SIG-M5 (cell line): ENCODE measurements around the gene TRIM2.

Source experiments
- DNase-seq: peaks from one replicate; lab custom pipeline; 2025; lab: John Stamatoyannopoulos, UW

The TRIM2 gene

DNA sequence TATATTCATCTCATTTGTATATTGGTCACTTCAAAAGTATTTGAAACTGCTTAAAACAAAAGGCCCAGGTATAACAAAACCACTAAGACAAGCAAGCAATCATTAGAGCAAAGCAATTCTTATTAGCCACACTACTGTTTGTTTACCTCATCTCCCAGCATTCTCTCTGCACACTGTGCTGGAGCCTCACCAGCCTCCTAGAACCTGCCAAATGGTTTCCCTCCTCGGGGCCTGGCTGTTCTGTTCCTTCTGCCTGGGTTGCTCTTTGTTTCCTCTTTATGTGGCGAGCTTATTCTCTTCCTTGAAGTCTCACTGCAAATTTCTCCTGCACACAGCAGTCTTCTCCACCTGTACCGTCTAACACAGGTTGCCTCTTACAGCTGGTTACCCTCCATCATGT lies 72.7 kb downstream of the TRIM2 start:
- no peak for DNase-seq

DNA sequence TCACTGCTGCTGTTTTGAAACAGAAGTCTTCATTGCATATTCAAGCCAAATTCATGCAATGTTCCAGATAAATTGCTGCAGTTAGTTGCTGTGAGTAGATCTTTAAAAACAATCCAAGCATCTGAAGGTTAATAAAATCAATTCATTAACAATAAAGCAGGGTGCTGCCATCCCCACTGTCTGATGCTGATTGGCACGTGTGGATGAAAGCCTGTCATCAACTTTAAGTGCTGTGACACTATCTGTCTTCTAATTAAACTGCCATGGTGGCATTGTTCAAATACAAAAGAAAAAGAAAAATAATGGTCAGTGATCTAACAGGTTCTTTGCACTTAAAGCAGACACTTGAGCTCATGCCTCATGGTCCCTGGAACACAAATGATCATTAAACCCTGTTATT lies 77.2 kb downstream of the TRIM2 start:
- DNase-seq = no peak

DNA sequence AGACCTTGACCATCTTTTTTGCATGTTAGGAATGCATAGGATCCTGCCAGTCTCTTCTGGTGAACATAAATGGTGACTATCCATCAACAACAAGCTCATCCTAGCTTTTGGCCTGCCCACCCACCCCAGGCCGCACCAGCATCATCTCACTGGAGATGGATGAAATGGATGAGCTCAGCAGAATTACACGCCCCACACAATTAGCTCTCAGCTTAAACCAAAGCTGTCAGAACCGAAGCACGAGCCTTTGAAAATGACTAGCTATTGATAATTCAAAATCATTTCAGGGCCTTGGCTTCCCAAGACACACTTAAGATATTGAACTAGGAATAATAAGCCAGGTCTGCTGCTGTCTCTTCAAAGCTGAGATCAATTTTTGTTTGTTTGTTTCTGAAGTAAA lies 77.8 kb downstream of the TRIM2 start:
- no peak for DNase-seq

DNA sequence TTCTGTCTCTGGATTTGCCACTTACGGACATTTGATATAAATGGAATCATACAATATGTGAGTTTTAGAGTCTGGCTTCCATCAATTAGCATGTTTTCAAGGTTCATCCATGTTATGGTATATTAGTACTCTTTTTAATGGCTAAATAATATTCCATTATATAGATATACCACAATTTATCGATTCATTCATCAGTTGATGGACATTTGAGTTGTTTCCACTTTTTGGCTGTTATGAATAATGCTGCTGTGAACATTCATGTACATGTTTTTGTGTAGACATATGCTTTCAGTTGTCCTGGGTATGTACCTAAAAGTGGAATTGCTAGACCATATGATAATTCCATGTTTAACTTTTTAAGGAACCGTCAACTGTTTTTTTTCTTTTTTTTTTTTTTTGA lies 79.0 kb downstream of the TRIM2 start:
- no peak for DNase-seq

DNA sequence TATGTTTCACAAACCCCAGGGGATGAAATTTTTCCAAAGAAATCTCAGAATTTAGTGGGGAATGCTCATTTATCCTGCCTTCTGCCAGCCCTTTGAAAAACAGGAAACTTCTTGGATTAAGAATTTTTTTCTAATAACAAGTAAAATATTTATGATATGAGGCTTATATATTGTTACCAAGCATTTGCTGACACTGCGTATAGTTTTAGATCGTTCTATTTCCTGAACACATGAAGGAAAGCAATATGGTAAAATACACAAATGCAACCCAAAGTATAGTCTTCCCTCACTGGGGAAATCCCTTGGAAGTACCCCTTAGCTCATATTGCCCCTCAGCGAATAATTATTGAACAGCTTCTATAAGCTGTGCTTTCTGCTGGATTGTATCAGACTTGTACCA lies 85.9 kb downstream of the TRIM2 start:
- no peak for DNase-seq

DNA sequence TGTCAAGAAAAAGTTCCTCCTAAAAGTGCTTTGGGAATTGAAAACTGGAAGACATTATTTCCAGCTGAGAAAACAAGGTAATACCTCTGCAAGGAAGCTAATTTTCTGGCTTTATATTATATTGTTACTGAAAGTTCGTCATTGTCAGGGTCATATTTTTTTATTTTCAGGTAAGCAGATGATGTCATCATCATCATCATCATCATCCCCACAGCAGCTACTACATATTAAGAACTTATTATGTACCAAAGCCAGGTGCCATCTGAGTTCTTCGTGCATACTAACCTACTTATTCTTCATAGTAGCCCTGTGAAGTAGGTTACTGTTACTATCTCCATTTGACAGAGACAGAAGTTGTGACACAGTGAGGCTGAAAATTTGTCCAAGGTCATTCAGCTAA lies 87.3 kb downstream of the TRIM2 start:
- DNase-seq = no peak

DNA sequence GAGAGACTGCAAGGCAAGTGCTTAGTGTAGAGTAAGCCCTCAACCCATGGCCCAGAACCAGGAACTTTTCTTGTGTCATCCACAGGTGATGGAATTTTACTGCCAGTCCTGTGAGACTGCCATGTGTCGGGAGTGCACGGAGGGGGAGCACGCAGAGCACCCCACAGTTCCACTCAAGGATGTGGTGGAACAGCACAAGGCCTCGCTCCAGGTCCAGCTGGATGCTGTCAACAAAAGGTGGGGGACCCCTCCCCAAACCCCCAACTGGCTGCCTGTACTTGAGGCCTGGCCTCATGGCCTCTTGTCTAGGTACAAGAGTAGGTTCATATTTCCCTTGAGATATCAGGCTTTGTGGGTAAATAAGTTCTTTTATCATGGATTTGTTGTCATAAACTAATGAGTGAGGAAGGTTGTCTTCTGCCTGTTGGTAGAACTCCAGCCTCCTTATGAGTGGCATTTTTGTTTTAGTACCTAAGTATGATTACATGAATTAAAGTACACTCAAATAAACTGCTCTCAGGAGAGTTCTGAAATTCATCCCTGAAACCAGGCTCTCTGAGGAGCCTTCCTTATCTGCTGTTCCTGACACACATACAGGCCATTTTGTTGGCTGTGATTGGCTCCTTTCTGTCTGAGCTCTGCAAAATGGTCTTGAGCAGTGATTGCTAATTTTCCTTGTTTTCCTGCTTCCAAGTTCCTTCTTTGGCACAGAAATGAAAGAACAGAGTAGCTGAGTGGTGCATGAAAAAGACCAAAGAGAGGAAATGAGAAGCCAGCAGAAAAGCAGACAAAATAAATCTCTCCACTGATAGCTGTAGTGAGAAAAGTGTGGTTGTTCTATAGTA lies 88.9 kb downstream of the TRIM2 start:
- no peak for DNase-seq

DNA sequence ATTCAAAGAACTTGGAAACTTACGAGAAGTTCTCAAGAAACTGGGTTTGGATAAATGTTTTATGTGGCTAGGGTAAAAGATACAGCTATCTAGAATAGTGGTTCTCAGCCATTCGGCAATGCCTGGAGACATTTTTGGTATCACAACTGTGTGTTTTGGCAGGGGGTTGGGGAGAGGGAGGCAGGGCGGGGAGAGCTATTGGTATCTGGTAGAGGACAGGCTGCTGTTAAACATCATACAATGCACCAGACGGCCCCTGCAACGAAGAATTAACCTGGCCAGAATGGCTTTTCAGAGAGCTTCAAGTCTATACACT lies 89.5 kb downstream of the TRIM2 start:
- DNase-seq = no peak

DNA sequence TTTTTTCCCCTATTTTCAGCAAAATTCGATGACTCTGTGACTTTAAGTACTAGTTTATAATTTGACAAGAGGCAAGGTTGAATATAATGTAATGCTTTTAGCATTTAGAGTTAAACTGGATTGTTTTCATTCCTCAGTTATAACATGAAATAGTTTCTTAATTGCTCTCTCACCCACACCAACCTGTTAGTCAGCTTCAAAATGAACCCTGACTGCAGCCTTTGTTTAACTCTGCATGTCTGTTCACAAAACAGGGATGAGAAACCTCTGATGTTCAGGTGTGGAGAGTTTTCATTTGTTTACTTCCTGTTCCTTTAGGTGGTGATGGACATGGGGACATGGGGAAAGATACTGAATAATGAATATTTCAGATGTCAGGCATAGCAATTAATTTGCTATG lies 90.4 kb downstream of the TRIM2 start:
- no peak for DNase-seq

DNA sequence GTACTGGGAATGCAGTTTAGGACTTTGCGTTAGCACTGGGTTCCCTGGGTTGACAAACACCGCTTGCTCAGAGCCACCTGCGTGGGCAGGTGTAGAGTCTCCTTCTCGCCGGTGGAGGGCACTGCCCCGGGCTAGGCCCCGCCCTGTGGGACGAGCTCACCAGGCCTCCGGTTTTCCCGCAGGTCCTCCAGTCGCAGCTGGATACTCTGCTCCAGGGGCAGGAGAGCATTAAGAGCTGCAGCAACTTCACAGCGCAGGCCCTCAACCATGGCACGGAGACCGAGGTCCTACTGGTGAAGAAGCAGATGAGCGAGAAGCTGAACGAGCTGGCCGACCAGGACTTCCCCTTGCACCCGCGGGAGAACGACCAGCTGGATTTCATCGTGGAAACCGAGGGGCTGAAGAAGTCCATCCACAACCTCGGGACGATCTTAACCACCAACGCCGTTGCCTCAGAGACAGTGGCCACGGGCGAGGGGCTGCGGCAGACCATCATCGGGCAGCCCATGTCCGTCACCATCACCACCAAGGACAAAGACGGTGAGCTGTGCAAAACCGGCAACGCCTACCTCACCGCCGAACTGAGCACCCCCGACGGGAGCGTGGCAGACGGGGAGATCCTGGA lies 91.0 kb downstream of the TRIM2 start:
- no peak for DNase-seq

DNA sequence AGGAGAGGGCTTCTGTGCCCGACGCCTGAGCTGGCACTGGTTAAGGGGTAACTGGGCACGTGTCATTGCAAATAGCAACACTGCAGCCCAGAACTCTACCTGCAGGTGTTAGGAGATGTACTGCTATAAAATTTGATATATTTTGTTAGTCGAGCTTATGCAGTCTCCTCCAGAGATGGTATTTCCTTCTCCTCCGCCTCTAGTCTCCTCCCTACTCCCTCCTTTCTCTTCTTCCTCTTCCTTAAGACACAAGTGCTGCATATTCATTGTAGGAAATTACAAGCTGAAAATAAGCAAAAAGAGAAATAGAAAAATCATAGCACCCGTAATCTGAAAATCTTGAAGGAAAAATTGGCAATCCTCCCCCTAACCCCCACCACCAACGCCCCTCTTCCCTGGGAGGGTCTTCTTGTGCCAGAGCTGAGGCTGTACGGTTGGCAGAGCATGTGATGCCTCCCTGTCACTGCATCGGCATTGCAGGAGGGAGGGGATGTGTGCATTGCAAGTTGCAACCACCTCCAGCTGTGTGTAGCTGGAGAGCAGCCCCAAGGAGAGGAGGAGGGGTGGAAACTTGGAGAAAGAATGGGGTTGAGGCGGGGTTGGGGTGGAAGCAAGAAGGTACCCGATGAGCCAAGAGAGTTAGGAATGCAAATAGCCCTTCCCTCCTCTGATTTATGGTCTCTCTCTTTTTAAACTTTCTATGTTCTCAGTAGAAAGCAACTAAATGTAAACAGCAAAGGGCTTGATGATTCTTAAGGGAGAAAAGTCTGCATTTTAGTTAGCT lies 92.0 kb downstream of the TRIM2 start:
- DNase-seq = no peak

DNA sequence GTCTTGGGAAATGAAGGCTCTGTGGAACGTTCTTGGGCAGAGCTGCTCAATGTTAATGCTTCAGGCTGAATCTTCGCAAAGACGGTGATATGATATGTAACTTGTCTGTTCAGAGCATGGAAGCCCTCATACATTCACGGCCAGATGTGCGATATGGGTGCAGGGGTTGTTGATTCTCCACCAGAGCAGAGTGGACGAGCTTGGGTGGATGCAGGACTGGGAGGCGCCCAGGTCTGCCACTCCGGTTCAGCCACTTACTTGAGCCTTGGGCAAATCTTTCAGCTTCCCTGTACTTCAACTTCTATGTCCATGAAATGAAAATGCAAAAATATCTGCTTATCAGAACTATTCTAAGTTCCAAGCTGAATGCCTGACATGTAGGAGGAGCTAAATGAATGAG lies 92.9 kb downstream of the TRIM2 start:
- no peak for DNase-seq

DNA sequence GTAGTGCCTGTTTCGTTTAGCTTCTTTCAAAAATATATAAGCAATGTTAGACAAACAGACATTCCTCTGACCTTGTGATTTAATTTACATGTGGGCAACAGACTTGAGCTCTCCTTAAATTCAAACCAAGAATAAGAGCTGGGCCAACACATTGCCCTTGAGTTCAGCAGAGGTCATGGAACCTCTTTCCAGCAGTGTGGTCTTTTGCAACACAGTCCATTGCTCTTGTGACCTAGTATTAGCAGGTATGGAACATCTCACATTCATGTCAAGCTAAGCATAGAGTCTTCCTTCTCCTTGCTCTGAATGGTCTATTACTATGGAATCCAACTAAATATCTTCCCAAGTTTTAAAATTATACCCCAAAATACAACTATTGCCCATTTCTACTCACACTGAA lies 106.5 kb downstream of the TRIM2 start:
- DNase-seq = no peak

DNA sequence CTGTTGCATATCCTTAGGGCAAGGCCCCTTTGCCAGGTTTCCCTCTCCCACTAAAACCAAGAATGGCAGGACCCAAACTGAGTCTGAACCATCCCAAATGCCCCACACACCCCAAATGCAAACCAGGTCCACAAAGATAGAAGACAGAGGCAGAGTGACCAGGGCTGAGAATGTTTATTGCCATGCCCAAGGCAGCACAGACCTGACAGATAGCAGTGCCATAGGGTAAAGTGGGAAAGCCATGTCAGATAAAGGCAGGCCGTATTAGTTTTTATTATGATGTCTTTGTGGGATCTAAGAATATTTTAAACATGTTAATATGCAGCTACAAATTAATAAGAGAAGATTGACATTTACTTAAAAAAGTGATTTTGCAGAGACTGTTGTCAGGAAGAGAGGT lies 110.7 kb downstream of the TRIM2 start:
- DNase-seq = no peak

DNA sequence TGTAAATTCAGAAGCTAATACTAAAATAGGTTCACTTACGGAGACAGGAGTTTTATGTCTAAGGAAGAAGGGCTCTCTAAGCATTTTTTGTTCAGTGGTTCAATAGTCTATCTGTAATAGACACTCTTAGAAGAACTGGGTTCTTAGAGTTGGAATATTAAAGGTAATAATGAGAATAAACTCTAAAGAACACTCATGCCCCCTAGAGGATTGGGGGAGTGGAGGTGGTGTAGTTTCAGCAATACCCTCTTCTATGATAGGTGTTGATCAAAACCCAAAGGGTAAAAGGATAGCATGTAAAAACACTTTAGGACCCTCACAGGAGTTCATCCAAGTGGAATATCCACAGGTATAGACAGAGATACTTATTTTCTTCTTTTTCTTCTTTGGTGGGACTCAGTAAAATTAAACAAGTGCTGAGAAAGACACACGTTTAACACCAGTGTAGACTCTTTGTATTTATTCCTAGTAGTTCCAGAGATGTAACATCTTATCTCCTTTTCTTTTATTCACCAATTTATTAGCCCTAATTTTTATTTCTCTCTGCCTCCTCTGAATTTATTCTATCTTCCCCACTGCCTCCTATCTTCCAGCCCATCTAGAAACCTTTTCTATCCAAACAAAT lies 114.6 kb downstream of the TRIM2 start:
- DNase-seq = no peak

DNA sequence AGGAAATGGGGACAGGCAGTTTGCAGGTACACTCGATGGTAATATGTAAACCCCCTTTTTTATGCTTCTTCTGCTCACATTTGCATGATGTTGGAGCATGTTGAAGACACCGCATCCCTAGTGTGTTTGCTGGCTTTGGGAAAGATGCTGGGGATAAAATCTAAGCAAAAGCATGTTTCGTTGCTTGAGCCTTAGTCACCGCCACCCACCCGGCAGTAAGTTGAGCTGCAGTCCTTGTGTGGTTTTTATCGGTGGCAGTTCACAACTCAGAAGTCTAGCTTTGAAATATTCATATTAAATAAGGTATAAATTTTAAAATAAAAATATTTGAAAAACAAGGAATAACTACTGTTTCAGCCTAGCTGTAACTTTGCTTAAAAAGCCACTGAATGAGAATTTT lies 118.5 kb downstream of the TRIM2 start:
- DNase-seq = no peak

DNA sequence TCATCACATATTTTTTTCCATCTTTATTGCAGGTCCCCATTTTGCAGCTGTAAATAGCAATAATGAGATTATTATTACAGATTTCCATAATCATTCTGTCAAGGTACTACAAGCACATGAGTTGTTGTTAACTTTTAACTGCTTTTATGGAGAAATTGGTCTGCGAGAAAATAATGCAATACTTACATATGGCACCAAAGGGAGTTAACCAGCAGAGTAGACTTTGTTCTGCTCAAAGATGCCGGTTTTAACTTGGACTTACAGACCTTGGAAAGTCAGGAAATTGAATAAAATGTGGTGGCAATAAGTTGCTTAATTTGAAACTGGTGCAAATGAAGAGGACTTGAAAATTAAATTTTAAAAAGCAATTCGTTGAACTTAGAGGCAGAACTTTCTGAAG lies 119.8 kb downstream of the TRIM2 start:
- no peak for DNase-seq

DNA sequence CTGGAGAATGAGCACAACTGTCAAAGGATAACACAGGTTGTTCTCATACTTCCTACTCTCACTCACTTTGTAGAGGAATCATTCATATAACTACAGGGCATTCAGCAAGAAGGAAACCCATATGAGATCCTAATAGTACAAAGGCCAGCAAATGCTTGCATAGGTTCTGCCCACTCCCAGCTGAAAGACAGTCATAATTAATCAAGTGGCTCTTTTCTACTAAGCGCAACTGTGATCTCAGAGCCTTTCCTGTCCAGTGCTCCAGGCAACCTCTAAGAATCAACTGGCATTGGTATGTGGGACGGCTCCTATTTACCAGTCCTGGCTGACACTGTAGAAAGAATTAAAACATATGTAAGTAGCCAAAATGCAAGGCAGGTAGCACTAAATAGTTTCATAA lies 121.3 kb downstream of the TRIM2 start:
- no peak for DNase-seq

DNA sequence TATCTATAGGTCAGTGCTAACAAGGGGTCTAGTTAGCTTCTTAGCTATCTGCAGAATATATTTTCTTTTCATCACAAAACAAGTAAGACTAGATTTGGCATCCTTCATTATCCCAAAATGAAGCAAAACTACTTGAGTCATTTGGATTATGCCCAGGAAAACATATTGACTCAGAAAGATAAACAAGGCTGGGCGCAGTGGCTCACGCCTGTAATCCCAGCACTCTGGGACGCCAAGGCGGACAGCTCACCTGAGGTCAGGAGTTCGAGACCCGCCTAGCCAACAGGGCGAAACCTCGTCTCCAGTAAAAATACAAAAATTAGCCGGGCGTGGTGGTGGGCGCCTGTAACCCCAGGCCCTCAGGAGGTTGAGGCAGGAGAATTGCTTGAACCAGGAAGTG lies 122.3 kb downstream of the TRIM2 start:
- no peak for DNase-seq

DNA sequence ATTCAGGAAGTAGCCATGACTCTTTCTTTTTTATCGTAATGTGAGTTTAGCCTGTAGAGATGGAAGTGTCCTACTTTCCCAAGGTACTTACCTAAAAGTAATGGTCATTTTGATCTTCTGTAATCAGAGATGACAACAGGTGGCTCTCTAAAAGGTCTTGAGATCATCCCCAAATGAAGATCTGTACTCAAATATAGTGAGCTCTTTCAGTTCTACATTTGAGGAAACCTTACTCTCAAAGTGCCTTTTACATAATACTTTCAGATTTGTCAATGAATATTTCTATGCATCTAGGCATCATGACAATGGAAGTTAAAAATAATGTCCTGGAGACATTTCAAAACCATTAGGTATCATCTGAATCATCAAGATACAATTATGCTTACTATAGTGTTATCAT lies 123.0 kb downstream of the TRIM2 start:
- DNase-seq = no peak

DNA sequence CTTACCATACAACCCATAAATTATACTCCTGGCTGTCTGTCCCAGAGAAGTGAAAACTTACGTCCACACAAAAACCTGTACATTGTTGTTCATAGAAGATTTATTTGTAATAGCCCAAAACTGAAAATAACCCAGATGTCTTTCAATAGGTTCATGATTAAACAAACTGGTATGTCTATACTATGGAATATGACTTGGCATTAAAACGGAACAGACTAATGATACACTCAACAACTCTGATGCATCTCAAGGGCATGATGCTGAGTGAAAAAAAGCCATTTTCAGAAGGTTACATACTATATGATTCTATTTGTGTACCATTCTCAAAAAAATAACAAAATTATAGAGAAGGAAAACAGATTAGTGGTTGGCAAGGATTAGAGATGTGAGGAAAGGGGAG lies 128.7 kb downstream of the TRIM2 start:
- DNase-seq = no peak

DNA sequence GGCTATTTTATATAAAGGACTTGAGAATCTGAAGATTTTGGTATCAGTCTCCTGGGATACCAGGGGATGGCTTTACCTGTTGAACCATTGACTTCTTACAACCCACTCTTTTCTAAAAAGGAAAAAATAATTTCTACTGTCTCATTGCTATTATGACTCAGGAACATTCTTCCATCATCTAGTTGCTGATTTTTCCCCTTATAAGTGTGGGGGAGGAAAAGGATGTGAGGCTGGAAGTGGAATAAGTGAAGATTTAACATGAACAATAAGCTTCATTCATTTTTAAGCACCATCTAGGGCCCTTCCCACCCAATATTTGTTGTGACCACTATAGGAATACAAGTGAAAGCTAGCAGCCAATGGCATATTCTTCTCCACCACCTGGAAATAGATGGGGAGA lies 129.6 kb downstream of the TRIM2 start:
- DNase-seq = no peak

DNA sequence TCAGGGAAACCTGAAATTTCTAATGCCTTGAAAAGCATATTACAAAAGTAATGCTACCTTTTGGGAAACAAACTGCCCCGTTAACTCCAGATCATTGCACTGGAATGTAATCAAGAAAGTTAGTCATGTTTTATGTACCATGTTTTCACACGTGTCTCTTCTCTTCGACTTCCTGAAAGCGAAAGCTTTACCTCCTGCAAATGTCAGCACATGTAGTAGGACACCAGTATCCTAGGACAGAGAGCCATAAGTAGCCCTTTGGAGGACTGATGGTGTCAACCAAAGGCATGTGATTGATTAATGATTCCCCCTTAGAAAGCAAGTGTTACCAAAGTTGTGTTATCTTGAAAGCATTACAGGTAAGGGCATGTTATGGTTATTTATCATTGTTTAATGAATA lies 131.4 kb downstream of the TRIM2 start:
- no peak for DNase-seq
